ENCODE data around the gene GRM8.
"Not testable (repeated sequence)": the region's sequence is repeated elsewhere in the genome, so short reads cannot be mapped to it uniquely, and the experiment has no call there.

GRM8 gene

DNA sequence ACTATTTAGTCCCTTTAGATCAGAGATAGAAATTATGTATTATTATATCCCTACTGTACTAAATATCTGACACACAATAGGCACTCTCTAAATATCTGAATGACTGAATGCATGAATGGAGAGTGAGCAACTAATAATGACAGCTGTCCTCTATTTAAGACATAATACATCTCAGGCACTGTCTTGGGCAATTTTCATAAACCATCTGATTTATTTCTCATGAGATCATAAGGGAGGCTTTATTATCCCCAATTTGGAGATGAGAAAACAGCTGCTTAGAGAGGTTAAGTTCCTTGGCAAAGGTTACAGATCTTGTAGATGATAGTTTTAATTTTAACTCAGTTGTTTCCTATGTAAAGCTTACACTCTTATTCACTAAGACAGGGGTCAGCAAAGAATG, 570.6 kb downstream of the GRM8 start:
- H3K4me3 ChIP-seq (replicated peaks in 1 of 2; ENCODE audit: low read depth in 2 of 2, low read length in 2 of 2) = no peak overlapping the region
- no peak for TF ChIP-seq CTCF (IDR thresholded peaks at IDR 0.05; ENCODE audit: low read depth, low read length)
- no peak for DNase-seq (ENCODE audit: low read depth in 2 of 2)

DNA sequence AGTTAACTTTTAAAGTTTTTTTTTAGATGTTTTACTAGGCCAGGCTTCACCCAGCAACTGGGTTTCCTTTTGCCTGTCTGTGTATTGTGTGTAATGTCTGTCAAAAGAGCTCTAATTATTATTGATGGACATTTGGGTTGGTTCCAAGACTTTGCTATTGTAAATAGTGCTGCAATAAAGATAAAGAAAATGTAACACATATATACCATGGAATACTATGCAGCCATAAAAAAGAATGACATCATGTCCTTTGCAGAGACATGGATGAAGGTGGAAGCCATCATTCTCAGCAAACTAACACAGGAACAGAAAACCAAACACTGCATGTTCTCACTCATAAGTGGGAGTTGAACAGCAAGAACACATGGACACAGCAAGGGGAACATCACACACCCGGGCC, 584.0 kb downstream of the GRM8 start:
- not testable (repeated sequence) for DNase-seq (ENCODE audit: low read depth in 2 of 2)

GRCh38 chr7:126668367-126668752, 584.4 kb downstream of the GRM8 start:
- no peak for DNase-seq (ENCODE audit: low read depth in 2 of 2)
- H3K4me3 ChIP-seq (replicated peaks in 1 of 2; ENCODE audit: low read depth in 2 of 2, low read length in 2 of 2) = no peak overlapping the region
- no peak for TF ChIP-seq CTCF (IDR thresholded peaks at IDR 0.05; ENCODE audit: low read depth, low read length)

More for the DNA sequence above, 584.0 kb downstream of the GRM8 start:
- not testable (repeated sequence) for H3K4me3 ChIP-seq (replicated peaks in 1 of 2; ENCODE audit: low read depth in 2 of 2, low read length in 2 of 2)

DNA sequence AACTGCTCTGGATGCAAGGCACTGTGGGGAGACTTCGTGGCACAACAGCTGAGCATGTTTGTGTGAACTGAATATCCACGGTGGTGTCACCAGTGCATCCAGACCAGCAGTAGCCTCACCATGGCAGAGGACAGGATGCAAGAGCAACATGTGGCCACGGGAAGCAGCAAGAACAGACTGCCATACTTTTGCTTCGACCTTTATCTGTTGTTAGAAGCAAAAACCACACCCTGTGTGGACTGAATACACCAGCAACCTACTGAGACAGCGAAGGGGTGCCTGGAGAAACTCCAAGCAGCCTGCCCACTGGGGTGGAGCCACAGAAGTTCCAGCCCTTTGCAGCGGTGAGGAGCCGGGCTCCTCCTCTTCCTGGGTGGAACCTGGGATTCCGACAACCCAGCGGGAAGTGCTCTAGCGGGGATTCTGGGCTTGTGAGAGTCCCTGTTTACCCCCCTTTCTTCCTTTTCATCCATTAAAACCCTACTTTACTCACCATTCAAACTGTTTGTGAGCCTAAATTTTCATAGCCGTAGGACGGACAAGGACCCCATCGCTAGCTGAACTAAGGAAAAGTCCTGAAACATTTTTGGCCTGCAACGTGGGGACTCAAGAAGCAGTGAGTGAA, 584.9 kb downstream of the GRM8 start:
- TF ChIP-seq CTCF (IDR thresholded peaks at IDR 0.05; ENCODE audit: low read depth, low read length) = no peak
- H3K4me3 ChIP-seq (replicated peaks in 1 of 2; ENCODE audit: low read depth in 2 of 2, low read length in 2 of 2) = no peak overlapping the region
- no peak for DNase-seq (ENCODE audit: low read depth in 2 of 2)

DNA sequence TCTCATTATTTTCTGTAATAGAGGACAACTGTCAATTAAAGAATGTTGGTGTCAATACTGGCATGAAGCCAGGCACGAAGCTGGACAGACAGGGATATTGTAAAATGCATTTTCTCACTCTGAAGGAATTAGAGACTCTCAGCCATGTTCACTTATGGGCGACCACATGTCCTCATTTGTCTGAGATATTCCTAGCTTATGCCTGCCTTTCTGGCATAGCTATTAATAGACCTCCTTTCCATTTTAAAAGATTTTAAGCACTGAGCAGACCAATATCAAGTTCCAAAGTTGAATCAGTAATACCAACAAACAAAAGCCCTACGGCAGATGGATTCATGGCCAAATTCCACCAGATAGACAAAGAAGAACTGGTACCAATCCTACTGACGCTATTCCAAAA, 589.9 kb downstream of the GRM8 start:
- no peak overlapping the region for H3K4me3 ChIP-seq (replicated peaks in 1 of 2; ENCODE audit: low read depth in 2 of 2, low read length in 2 of 2)
- TF ChIP-seq CTCF (IDR thresholded peaks at IDR 0.05; ENCODE audit: low read depth, low read length) = no peak
- DNase-seq (ENCODE audit: low read depth in 2 of 2) = no peak

DNA sequence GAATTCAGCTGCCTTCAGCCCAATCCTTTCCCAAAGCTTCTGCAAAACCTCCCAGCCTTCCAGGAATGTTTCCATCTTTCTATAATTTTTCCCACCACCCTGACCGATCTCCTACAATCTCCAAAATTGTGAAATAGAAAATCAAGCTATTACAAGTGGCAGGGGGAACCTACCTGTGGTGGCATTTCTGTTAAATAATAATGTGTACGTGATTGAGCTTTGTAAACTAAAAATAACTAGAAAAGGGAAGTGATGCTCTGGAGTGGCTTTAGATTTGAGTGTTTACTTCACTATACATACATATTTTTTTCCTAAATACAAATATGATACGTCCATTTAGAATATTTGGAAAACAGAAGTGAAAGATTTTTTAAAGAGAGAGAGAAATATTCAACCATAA, 593.6 kb downstream of the GRM8 start:
- H3K4me3 ChIP-seq (replicated peaks in 1 of 2; ENCODE audit: low read depth in 2 of 2, low read length in 2 of 2) = no peak overlapping the region
- no peak for TF ChIP-seq CTCF (IDR thresholded peaks at IDR 0.05; ENCODE audit: low read depth, low read length)
- no peak for DNase-seq (ENCODE audit: low read depth in 2 of 2)

GRCh38 chr7:126658684-126659083, 594.1 kb downstream of the GRM8 start:
- H3K4me3 ChIP-seq (replicated peaks in 1 of 2; ENCODE audit: low read depth in 2 of 2, low read length in 2 of 2) = no peak overlapping the region
- TF ChIP-seq CTCF (IDR thresholded peaks at IDR 0.05; ENCODE audit: low read depth, low read length) = no peak
- DNase-seq (ENCODE audit: low read depth in 2 of 2) = no peak

All from cardiac fibroblast (primary cell).